Suppressor macrophage treated with lipopolysaccharide for 4 hours (primary cell): ENCODE results near the gene PDE4D.
"Not testable (repeated sequence)": the region's sequence is repeated elsewhere in the genome, so short reads cannot be mapped to it uniquely, and the experiment has no call there.

Experiments
- DNase-seq: peaks from one replicate; pipeline ENCODE4 v3.0.0-alpha.2; 2020

The PDE4D gene

GRCh38 chr5:59090323-59090722 is 803.2 kb downstream of the PDE4D start:
- DNase-seq = no peak

- no peak for DNase-seq
These were observed 803.8 kb downstream of the PDE4D start for GRCh38 chr5:59089767-59090166.

GRCh38 chr5:59088546-59088945 is 805.0 kb downstream of the PDE4D start:
- no peak for DNase-seq

GRCh38 chr5:59086024-59086423 is 807.5 kb downstream of the PDE4D start:
- DNase-seq = no peak

GRCh38 chr5:59081693-59082092 is 811.8 kb downstream of the PDE4D start:
- no peak for DNase-seq

GRCh38 chr5:59079622-59080620 is 813.6 kb downstream of the PDE4D start:
- DNase-seq = peak; percentile 31

- no peak for DNase-seq
These were observed 821.6 kb downstream of the PDE4D start for GRCh38 chr5:59071755-59072549.

- no peak for DNase-seq
These were observed 824.0 kb downstream of the PDE4D start for GRCh38 chr5:59069438-59070079.

- DNase-seq = no peak
These were observed 825.4 kb downstream of the PDE4D start for GRCh38 chr5:59067956-59068656.

- DNase-seq = no peak
These were observed 827.0 kb downstream of the PDE4D start for GRCh38 chr5:59066367-59067163.

GRCh38 chr5:59065554-59065953 is 828.0 kb downstream of the PDE4D start:
- DNase-seq = no peak

- DNase-seq = no peak
These were observed 829.2 kb downstream of the PDE4D start for GRCh38 chr5:59064293-59064692.

- DNase-seq = no peak
These were observed 830.4 kb downstream of the PDE4D start for GRCh38 chr5:59062986-59063683.

- no peak for DNase-seq
These were observed 832.1 kb downstream of the PDE4D start for GRCh38 chr5:59061377-59061776.

GRCh38 chr5:59058969-59059687 is 834.4 kb downstream of the PDE4D start:
- no peak for DNase-seq

- DNase-seq = no peak
These were observed 835.3 kb downstream of the PDE4D start for GRCh38 chr5:59058237-59058636.

- not testable (repeated sequence) for DNase-seq
These were observed 836.9 kb downstream of the PDE4D start for GRCh38 chr5:59056599-59056998.

GRCh38 chr5:59055745-59056448 is 837.6 kb downstream of the PDE4D start:
- no peak for DNase-seq

GRCh38 chr5:59054963-59055528 is 838.5 kb downstream of the PDE4D start:
- no peak for DNase-seq
